GM18520 (cell line): ENCODE measurements around the gene THSD4.

ENCODE experiments used
- ATAC-seq: cut with Tn5 transposase; IDR thresholded peaks from one replicate; pipeline ENCODE4 v1.9.1; 2021; ENCODE audit not compliant: unreplicated experiment

The THSD4 gene

DNA sequence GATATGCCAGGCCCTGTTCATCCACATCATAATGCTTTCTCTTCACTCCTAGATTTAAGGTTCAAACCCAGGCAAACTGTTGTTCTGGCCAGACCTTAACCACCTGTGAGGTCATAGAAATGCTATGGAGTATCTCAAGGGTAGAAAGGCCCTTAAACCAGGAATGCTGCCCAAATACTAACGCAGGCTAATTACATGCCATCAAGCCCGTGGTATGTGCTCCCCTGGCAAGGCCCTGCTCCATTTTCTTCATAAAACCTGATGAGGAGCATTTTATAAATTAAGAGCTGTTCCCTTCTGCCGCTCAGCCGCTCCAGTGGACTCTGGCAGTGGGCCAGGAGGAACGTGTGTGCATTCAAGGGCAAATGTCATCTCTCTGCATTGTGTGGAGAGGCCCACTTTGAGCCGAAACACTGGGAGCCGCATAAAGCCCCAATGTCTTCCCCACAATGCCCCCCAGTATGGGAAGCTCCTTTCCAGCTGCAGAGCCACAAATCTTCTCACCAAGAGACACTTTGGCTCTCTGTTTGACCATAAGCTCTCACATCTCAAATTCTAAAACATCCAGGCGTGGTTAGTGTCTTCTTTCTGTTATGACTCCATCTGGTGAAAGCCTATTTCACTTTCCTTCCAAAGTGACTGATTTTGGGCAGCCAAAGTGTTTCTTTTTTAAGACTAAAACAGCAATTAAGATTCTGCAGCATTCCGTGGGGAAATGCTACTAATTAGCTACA, 484.3 kb downstream of the THSD4 start:
- ATAC-seq: no peak

DNA sequence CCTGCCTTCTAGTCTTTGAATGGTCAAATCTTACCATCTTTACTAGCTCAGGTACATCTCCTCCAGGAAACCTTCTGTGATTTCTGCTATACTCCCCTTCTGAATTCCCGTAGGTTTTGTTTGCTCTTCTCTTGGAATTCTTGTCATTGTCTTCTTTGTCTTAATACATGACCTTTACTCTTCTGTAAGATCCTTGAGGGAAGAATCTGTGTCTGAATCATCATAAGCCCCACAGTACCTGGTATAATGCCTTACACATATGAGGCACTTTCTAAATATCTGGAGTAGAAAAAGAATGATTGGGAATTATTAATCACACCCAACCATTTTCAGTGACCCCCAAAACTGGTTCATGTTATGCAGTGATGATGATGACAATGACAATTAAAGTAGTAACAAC, 485.0 kb downstream of the THSD4 start:
- no peak for ATAC-seq

DNA sequence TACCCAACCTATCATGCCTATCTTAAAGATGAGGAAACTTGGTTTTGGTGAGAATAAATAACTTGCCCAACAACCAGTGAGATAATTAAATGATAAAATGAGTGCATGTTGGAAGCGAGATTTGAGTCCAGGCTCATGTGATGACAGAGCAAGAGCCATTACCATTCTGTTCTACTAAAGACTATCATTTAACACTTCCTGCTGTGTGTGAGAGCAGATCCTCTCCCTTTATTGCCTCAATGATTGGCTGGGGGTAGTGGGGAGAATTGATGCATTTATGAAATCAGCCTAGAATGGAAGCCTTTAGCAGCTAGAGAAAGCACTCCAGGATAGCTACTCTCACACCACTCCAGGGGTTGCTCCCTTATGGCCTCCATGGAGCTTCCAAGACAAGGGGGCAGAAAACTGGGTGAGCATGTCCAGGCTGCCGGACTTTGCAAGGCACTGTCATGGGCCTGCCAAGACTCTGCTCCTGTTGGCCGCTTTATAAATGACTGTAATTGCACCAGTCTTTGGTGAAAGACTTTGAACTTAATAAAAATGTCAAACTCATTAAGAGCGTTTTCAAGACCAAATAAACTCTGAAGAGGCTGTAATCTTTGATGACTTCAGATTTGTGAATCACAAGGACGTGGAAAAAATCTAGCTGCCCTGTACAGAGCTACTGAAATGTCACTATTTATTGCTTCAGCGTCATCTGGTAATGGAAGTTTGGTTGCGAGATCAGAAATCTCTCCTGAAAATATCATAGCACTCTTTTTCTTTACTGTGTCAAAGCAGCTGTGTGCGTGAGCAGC, 486.0 kb downstream of the THSD4 start:
- no peak for ATAC-seq

DNA sequence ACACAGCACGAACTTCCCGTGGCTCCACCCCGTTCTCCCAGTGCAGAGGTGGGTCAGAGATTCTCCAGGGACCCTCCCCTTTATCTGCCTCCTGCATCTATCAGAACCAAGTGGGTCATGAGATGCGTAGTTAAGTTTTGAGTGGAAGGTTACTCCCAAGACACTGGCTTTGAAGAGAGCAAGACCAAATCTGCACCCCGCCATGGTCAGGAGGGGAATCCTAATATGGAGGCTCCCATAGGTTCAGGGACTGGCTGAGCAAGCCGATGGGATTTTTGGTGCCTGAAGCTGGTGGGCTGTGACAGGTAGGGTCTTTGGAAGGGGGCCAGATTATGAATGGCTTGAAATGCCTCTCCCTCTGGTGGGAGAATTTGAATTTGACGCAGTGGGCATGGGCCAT, 488.1 kb downstream of the THSD4 start:
- ATAC-seq: no peak

DNA sequence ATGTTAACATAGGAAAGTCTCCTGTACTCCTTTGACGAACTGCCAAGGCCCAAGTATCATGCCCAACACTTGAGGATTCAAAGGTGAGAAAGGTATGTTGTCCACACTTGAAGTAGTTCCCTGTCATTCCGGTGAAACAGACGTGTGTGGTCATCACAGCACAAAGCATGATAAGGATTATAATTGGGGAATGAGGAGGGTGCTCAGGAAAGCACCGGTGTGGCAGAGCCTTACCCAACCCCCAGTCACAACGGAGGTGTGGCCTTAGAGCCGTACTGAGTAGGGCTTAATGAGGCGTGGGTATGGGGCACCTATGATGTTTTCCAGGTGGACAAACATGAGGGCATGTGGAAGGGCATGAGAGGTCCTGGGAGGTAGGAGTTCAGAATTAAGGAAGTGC, 492.1 kb downstream of the THSD4 start:
- ATAC-seq: no peak

DNA sequence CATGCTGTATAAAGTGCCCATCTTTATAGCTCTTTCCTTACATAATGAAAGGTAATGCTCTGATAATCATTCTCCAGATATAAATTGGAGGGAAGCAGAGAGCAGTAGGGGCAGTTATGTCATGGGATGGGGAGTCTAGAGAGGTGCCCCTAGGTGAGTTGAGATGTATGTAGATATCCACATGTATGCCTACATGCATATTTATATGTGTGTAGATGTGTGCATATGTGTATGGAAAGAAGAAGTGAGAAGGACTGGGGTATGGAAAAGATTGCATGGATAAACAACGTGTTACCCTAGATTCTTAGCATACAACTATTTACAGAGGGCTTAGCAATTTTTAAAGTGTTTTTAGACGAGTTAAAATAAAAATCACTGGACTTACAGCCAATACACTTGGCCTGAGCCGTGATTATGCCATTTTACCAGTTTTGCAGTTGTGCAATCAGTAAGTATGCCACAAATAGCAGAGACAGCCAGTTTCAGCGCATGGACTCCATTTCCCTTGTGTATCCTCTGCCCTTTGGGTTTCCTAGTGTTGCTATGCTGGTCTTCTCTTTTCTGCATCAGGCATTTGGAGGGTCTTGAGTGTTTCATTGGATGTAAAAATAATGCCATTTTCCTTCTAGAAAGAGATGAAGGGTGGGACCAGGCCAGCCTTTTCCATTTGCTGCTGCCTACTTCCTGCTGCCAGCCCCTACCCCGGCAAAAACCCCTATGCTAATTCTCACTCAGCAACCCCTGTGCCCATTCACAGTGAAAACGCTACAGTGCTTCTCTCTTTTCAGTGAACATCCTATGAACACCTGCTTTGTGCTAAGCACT, 495.7 kb downstream of the THSD4 start:
- ATAC-seq: no peak

DNA sequence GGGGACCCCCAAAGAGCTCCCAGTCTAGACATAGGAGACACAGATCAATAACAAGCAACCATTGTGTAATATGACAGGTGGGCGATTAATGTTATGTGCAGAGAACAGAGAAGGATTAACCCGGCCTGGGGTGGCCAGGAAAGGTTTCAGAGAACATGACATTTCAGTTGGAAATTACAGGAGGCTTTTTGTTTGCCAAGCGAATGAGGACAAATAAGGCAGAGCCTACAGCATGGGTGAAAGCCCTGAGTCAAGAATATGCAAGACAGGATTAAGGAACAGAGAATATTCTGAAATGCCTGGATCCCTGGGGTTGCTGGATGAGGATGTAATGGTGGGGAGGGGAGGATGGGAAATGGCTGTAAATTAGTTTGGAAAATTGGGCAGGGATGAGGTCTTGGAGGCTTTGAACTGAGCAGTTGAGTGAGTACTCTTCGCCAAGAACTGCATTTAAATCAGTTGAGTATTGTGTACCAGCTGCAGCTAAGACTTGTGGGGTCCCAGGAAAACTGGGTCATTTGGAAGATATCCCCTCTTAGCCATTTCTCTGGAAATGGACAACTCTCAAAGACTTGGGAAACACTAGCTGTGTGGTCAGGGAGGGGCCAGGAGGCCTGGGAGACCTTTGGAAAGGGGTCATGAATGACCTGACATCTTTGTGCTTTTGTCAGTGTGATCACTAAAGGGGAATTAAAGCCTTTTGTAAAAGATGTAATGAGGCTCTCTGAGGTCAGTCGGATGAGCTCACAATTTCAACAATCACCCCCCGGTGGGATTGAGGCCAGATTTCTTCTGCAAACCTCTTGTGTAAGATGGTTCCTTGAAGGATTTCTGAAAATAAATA, 496.5 kb downstream of the THSD4 start:
- no peak for ATAC-seq

DNA sequence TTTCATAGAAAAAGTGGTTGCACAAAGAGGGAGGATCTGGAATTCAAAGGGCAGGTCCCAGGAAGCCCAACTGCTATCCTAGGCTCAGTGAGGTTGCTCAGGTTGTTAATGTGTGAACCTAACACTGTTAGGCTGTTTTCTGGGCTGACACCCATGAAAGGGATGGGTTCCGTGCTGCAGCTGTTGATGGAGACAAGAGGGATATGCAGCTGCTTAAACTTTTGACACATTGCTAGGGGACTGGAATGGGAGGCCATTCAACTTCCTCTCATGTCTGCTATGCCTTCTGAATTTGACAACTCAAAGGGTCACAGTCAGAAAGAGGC, 497.1 kb downstream of the THSD4 start:
- no peak for ATAC-seq

DNA sequence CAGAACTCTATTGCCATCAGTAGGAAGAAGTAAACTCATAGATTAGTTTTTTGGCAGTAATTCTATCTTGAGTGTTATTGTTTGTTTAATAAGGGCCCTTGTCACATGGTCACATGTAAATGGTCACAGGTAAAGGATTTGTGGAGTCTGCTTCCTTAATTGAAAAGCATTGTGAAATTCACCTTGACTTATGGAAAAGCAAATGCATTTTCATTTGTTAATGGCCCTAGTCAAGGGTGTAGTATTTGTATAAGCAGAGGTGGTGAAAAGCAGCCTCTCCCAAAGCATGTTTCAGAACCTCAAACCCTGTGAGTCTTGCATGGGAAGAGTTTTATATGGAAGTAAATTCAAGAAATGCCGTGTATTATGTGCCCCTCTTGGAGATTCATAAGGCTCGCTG, 497.6 kb downstream of the THSD4 start:
- ATAC-seq: no peak

DNA sequence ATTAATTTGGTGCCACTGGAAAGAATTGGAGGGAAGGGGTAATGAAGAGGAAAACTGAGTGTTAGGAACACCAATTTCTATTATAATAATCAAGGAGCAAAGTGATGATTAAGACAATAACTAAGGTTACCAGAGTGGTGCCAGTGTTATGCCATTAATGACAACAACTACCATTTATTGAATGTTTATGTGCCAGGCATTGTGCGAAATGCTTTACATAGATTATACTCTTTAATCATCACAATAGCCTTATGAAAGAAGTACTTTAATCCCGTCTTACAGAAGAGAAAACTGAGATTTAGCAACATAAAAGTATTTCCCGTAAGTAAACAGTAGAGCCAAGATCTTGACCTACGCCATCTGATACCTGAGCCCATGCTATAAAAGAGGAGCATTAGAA, 507.8 kb downstream of the THSD4 start:
- no peak for ATAC-seq

DNA sequence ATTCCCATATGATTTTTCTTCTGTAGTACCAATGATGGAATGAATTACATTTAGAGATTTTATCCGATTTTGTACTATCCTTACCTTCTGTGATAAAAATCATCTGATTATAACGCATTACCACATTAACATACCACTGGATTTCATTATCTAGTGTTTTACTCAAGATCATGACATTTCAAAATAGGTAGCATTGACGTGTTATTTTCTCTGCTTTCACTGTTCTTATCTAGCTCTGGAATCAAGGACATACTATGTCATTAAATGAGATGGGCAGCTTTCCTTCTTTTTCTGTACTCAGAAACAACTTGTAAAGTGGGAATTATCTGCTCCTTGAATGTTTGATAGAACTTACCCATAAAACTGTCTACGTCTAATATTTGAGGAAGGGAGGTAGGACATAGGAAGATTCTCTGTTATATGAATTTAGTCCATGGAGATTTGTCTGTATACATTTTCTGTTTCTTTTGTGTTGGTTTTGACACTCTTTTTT, 511.4 kb downstream of the THSD4 start:
- no peak for ATAC-seq

DNA sequence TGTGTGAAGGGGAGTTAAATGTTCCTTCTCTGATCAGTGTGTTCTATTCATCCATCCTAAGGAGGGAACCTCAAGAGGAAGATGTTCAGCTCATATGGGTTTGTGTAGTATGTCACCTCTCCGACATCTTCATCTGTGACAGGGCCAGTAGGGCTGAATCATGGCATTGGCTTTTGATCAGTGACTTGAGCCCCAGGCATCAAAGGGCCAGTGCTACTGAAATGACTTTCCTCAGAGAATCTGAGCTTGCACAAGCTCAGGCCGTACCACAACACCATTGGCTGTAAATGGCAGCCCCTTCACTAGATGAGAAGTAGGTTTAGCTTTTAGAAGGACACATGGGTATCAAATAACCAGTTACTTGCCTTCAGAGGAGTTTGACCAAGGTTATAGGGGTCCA, 511.9 kb downstream of the THSD4 start:
- no peak for ATAC-seq

DNA sequence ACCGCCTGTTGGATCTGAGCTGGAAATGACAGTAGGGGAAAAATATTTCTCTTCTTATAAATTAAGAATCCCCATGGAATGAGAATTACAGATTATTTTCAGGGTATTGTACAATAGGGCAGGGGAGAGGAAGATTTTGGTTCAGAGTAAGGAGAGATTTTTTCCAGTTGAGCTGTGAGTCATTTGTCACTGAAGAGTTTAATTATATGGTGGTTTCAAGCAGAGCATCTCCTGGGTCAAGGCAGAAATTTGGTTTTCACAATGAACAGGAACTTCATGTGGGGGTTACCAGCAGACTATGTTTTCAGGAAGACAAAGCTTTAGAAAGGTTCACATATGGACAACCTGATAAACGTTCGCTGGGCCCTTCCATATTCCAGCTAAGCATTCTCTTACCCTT, 512.3 kb downstream of the THSD4 start:
- no peak for ATAC-seq

DNA sequence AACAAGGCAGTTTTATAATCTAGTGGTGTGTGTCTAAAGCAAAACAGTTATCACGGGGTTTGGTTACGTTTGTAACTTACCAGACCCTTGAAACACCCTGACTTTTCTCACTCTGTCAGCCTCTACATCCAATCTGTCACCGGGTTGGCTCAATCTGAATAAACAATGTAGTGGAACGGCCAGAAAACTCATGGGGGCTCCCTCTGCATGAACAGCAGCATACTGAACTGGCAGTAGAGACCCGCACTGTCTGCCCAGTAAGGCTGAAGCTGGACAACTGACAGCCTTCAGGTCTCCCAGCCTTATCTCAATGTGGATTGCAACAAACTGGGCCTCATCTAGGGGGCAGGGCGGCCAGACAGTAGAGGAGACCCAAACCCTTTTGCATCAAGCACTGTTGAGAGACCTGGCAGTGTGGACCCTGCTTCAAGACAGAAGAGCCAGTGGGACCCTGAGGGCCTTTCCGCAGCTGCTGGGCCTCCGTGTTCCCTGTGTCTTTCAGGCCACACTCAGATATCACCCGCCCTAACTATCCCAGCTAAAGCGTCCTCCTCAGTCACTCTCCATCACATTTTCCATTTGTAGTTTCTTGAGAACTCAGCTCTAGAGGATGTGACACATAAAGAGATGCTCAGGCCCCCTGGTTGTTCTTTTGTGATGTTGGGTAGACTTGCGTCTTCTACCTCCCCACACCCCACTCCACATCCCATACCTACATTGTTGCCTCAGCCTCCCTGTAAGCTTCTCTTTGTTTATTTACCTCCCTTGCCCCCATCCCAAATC, 513.9 kb downstream of the THSD4 start:
- no peak for ATAC-seq

DNA sequence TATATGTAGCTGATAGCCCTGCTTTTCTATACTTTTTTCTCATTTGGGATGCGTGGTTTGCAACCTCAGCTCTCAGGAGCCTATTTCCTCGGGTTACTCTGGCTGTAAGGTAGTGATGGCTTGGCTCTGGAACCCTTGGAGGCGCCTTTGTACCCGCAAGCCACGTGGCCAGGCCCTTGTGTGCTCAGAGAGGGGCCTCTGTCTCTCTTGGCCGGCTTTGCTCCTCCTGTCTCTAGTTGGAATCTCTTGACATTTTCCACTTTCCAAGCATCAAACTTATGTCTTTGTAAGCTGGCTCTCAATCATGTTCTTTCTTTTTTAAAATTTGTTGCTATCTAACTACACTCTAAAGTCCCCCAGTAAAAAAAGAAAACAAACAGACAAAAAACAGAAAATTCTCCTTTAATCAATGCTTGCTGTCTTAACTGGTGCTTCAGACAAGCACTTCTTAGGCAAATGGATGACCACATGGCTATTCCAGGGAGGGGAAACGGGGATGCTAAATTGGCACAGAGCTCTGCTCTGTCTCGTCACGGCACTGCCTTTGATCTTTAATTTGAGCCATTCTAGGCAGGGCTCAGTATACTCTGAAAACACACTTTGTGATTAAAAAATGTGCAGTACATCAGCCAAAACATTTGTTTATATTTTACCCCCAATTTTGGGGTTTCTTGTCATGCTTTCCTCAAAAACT, 514.7 kb downstream of the THSD4 start:
- no peak for ATAC-seq

DNA sequence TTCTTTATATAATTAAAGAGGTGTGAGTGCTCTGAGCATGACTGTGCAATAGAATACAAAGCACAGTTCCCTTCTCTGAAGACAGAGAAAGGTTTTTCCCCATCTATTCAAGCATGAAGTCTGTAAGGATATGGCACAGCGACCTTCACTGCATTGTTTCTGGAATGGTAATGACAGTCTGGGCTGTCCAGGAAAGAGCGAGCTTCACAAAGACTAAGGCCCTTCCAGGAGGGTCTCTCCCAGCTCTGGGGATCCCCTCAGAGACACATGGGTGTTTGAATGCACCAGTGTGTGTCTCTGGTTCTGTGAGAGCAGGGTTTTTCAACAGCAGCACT, 515.2 kb downstream of the THSD4 start:
- ATAC-seq: no peak

DNA sequence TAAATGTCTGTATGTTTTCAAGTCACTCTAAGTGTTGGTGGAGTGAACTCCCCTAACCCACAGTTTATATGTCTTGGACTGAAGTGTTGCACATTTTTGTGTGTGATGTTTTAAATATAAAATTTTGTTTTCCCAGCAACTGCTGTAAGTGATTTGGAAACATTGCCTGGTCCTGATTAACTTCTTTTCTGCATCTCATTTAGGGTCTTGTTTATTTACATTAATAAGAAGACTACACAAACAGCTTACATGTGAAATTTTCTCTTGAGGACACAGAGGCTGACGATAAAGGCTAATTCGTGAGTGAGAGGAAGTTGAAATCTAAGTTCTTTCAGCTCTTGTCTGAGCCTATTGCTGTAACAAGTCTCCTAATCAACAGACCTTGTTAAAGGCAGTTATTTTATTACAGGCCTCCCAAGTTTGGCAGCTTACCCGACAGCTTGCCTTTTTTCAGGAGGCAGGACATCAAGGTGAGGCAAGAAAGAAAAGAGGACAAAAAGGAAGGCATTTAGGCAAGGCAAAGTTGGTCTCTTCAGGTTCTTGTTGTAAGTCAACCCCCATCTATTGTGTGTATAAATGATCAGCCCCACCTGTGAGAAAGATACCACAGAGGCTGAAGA, 517.4 kb downstream of the THSD4 start:
- no peak for ATAC-seq

DNA sequence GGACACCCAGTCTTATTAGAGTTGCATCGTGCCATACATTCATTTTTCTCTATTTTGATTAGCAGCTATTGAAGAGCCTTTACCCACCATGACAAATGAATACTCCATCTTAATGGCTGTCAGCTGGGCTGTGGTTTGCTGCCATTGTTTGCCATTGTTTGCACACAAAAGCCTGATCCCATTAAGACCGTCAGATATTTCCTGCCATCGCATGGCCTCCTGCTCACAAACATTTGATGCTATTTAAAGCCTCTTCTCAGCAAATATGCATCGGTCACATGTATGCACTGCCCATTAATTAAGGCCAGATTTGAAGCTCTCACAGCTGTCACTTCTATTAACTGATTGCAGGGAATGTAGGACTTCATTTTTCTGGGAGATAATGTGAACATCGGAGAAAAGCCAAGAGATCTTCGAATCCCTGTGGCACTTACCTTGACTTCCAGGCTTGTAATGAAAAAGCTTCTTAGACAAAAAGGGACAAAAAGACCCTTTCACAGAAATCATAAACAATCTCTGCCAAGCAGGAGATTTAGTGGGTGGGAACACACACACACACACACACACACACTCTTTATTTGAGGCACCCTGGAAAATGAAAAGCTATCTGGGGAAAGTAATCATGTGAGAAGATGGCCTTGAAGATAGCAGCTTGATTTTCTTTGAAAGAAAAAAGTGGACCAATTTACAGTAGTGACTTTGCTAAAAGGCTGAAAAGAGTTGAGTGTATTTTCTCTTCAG, 519.7 kb downstream of the THSD4 start:
- no peak for ATAC-seq
